Right ventricle myocardium superior (tissue), 1 donor: Measurements from ENCODE around the gene PLSCR3. TPM values are rescaled to one million over a fixed set of nuclear protein-coding genes. Genes with fewer than 3 reads are reported as not detected.

Experiments
- ATAC-seq: fragments of 200-7000 bp; cut with Tn5 transposase; one replicate; pipeline ENCODE4 v1.9.1; 2020; ENCODE audit warnings: mild to moderate bottlenecking; ENCODE audit not compliant: poor library complexity
- DNase-seq: peaks from one replicate; pipeline ENCODE4 v3.0.0-alpha.2; 2020
- intact Hi-C: fragments of 100-400 bp; cut with DNase I; formaldehyde crosslinking; loops from one replicate; pipeline ENCODE4 v1.11.2; 2022
- long read RNA-seq: library from polyadenylated mRNA; unstranded; transcript quantifications from one replicate; pipeline ENCODE4 v2.0.0, GENCODE V29; 2021
- total RNA-seq: library from RNA; stranded (reverse); fragmentation: NEBNext Ultra II Directional; extraction: Animal tissue kit (Norgen Biotek cat#: 25700); gene quantifications from one replicate; pipeline ENCODE4 v1.2.1, GENCODE V29; 2021
- donor health status: DM: no; HTN: yes; CAD: no; lungs with severe emphysema.

The PLSCR3 gene
- total RNA-seq: 14.0 TPM
- long read RNA-seq, transcript PLSCR3-202 (8 exons, 2,067 nt): major isoform, 30 of 71 reads
- long read RNA-seq, transcript PLSCR3-209 (8 exons, 2,032 nt): minor isoform, 15 of 71 reads
- long read RNA-seq, partial matches to known transcripts: 3 of 71 reads
- long read RNA-seq, other reads (novel, unspliced or antisense): 16 of 71 reads

- intact Hi-C loops: loop anchor here (5.0 kb wide), 1 partner anchor 37 kb away; the partner anchor contains the start of gene TMEM95
- peak; percentile 95 for DNase-seq
- peak; percentile 95 for ATAC-seq
Observed at GRCh38 chr17:7394452-7395191, at the start of gene PLSCR3. PLSCR3 (minus strand) TSS chr17:7394525; CDS start chr17:7394110, 415 bp downstream.

DNA sequence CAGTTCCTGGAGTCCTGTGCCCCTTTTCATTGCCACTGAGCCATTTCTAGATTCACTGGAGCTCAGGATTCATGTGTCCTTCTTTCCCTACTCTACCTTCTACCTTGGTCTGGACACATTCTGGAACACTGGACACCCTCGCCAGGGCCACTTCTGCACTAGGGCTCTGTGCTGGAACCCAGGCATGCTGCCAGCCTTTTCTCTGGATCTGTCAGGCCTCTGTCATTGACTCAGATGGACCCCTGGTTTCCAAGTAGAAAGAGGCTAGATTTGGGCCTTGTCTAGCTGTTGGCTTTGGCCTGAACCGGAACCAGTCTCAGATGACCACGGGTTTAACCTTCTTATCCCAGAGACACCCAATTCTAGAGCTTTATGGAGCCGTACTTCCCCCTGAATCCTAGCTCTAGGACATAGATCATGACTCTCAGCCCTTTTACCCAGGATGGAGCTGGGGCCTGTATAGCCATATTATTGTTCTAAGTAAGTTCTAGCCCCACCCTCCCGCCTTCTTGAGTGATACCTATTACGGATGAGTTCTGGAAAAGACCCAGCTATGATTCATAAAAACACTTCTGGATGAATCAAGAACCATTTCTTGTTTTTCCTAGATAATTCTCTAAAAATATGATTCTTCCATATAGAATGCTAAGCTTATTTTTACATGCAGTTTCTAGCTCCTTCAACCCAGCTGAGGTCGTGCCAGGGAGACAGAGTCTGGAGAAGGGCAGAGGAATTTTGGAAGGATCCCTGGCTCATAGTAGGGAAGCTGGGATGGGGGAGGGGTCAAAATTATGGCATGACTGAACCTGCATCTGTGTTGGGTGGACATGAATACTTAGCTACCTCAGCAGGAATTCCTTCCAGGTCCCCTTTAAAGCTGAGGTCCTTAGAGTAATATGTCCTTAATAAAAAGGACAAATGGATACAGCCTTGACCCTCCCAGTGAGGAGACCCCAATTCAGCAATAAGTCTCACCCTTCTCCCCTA, 49.5 kb upstream of the PLSCR3 start:
- intact Hi-C loops: loop anchor here (5.0 kb wide), 1 partner anchor 139 kb away; the partner anchor contains the start of gene MPDU1
- ATAC-seq (no peak), DNase-seq (no peak)

- intact Hi-C loops: loop anchor here (5.0 kb wide), 1 partner anchor 140 kb away; the partner anchor contains the start of gene MPDU1
Observed at GRCh38 chr17:7442142-7442541, 47.8 kb upstream of the PLSCR3 start.

GRCh38 chr17:7441266-7441665, 46.9 kb upstream of the PLSCR3 start:
- ATAC-seq (no peak), DNase-seq (no peak)
- intact Hi-C loops: loop anchor here (5.0 kb wide), 1 partner anchor 141 kb away; the partner anchor contains the start of gene MPDU1

More at GRCh38 chr17:7442142-7442541, 47.8 kb upstream of the PLSCR3 start:
- DNase-seq: no peak
- ATAC-seq: no peak

- peak; percentile 6 for ATAC-seq
- DNase-seq: peak; percentile 79
- intact Hi-C loops: loop anchor here (5.0 kb wide), 1 partner anchor 141 kb away; the partner anchor contains the start of gene MPDU1
Observed at GRCh38 chr17:7440834-7441195, 46.5 kb upstream of the PLSCR3 start.

DNA sequence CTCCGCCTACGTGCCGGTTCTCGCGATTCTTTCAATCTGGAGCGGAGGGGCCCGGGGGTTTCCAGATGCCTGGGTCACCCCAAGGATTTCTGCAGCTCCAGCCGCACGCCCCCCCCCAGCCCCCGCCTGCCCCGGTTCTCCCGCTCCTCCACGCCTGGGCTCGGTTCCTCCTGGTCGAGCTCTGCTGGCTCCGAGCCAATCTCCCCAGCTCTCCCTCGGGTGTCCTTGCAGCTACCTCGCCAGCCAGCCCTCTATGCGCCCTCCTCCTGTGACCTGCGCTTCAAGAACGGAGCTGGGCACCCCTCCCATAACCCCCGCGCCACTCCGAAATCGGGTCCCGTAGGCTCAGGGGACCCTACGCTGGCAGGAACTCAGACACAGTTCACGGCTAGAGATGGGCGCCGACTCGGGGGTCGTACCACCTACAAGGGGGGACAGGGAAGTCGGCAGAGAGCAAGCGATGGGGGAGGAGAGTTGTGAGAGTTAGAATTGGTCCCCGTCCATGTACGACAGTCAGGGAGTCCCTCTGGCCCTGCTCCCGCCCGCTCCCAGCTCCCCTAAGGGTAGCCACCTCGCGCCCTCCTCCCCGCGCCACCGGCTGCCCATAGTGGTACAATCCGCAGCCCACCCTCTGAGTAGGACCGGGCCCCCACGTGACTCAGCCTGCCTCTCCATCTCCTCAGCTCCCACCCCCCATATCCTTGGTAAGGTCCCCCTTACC, 45.9 kb upstream of the PLSCR3 start:
- intact Hi-C loops: loop anchor here (5.0 kb wide), 1 partner anchor 142 kb away; the partner anchor contains the start of gene MPDU1
- ATAC-seq (peak; percentile 17), DNase-seq (peak; percentile 81)

DNA sequence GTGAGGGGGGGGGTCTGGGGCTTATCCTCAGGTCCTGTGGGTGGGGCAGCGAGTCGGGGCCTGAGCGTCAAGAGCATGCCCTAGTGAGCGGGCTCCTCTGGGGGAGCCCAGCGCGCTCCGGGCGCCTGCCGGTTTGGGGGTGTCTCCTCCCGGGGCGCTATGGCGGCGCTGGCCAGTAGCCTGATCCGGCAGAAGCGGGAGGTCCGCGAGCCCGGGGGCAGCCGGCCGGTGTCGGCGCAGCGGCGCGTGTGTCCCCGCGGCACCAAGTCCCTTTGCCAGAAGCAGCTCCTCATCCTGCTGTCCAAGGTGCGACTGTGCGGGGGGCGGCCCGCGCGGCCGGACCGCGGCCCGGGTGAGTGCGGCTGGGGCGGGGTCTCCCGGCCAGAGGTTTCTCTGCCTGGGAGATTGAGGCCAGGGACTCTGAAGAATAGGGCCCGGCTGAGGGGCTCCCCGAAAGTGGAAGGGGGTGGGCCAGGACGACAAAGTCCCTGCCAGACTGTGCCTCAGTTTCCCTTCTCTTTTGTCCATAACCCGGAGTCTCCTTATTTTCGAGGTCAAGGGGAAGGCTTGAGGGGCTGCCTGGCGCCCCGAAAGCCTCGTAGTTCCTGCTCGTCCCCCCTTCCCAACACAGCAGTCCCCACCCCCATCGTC, 45.3 kb upstream of the PLSCR3 start, which contains the start of gene FGF11:
FGF11 (plus strand) TSS at position 51 of the 651 bp plus-strand sequence; CDS start at position 160, 109 bp downstream.
- ATAC-seq: no peak
- DNase-seq: no peak
- intact Hi-C loops: loop anchor here (5.0 to 10.0 kb wide), 3 partner anchors 43 to 143 kb away; partner anchors contain the start of genes KCTD11, MPDU1, POLR2A and SLC35G6

DNA sequence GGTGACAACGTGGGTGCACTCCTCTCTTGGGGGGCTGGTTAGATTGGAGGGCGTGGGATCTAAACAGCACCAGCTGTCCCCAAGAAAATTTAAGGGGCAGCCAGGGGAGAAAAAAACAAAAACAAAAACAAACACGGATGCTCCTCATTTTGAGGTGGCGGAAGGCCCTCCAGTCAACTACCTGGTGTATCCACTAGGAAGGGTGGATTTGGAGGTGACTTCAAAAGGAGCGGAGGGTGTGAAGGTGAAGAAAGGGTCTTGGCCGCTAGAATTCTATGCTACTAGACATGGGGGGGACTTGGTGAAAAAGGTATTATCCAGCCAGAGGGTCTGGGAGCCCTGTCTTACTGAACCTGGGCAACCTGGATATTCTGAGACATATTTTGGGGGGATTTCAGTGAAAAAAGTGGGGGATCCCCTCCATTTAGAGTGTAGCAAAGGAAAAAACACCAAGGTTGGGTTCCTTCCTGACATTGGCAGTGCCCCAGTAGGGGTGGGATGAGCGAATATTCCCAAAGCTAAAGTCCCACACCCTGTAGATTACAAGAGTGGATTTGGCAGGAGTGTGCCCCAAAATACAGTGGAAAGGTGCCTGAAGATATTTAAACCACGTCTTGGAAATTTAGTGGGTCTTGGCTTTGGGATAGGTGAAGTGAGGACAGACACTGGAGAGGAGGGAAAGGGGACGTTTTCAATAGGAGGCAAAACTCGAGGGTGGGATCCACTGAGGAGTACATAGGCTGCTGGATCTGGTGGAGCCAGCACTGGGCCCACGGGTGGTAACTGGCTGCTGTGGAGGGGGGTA, 44.5 kb upstream of the PLSCR3 start:
- DNase-seq (no peak), ATAC-seq (no peak)
- intact Hi-C loops: loop anchor here (5.0 to 10.0 kb wide), 2 partner anchors 43 to 84 kb away; partner anchors contain the start of genes KCTD11, POLR2A, SLC35G6 and TMEM95

DNA sequence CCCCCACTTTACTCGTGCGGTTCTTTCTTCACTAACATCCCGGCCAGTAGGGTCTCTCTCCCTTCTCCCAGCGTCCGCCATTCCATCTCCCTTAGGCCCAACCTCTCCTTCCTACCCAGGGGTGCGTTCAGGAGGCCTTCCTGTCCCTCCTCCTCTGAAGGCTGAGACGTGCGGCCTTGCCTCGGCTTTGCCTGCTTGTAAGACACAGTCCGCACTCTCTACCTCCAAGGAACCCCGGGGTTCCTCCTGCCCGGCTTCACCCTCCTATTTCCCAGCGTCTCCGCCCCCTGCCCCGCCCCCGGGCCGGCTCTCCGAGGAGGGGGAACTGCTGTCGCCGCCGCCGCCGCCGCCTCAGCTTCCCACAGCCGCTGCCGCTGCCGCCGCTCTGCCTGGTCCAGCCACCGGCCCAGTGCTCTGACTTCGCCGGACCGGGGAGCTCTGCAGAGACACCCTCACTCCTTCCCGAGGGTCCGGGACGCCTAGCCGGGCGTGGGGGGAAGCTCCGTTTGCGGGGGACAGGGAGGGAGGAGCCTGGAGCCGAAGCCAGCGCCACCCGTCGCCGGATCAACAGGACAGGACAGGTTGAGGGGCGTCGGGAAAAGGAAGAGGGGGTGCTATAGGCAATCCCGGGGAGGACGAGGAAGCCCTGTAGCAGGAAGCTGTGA, 43.8 kb upstream of the PLSCR3 start:
- peak; percentile 26 for ATAC-seq
- DNase-seq: peak; percentile 89
- intact Hi-C loops: loop anchor here (2.0 to 10.0 kb wide), 3 partner anchors 44 to 123 kb away; partner anchors contain the start of genes KCTD11, POLR2A, SENP3 and SLC35G6

GRCh38 chr17:7437369-7437863, 43.1 kb upstream of the PLSCR3 start:
- no peak for DNase-seq
- intact Hi-C loops: loop anchor here (2.0 to 10.0 kb wide), 3 partner anchors 45 to 123 kb away; partner anchors contain the start of genes KCTD11, POLR2A, SENP3 and SLC35G6
- ATAC-seq: no peak

GRCh38 chr17:7436556-7437368, 42.4 kb upstream of the PLSCR3 start:
- intact Hi-C loops: loop anchor here (2.0 to 10.0 kb wide), 3 partner anchors 46 to 124 kb away; partner anchors contain the start of genes KCTD11, POLR2A, SENP3 and SLC35G6

DNA sequence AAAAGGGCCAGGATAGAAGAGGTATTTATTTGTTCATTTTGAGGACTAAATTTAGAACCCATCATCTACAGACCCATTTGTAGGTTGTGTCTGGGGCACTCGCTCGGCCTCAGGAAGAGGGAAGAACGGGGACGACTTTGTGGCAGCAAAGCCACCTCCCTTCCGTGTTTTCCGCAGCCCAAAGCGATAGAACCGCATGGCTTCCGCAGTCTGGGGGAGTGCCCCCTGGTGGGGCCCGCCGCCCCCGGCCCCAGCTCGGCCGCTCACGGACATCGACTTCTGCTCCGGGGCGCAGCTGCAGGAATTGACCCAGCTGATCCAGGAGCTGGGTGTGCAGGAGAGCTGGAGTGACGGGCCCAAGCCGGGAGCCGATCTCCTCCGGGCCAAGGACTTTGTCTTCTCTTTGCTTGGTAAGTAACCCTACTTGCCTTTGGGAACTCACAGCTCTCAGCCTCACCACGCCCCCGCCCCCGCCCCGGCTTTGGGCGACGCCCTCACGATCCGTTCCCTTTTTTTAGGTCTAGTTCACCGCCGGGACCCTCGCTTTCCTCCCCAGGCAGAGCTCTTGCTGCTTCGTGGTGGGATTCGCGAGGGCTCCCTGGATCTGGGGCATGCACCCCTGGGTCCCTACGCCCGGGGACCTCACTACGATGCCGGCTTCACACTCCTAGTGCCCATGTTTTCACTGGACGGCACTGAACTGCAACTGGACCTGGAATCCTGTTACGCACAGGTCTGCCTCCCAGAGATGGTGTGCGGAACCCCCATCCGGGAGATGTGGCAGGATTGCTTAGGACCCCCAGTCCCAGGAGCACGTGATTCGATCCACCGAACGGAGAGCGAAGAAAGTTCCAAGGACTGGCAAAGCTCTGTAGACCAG, 41.6 kb upstream of the PLSCR3 start:
- DNase-seq (peak; percentile 71), ATAC-seq (peak; percentile 1)
- intact Hi-C loops: loop anchor here (2.0 to 10.0 kb wide), 3 partner anchors 46 to 125 kb away; partner anchors contain the start of genes KCTD11, POLR2A, SENP3 and SLC35G6

More at GRCh38 chr17:7436556-7437368, 42.4 kb upstream of the PLSCR3 start:
- ATAC-seq: peak; percentile 80
- DNase-seq: peak; percentile 87

GRCh38 chr17:7432296-7432695, 38.0 kb upstream of the PLSCR3 start:
- intact Hi-C loops: loop anchor here (10.0 kb wide), 1 partner anchor 77 kb away; the partner anchor contains the start of genes KCTD11 and TMEM95
- no peak for ATAC-seq
- no peak for DNase-seq
